Measurements from ENCODE around the gene DNASE1L3.

The DNASE1L3 gene

DNA sequence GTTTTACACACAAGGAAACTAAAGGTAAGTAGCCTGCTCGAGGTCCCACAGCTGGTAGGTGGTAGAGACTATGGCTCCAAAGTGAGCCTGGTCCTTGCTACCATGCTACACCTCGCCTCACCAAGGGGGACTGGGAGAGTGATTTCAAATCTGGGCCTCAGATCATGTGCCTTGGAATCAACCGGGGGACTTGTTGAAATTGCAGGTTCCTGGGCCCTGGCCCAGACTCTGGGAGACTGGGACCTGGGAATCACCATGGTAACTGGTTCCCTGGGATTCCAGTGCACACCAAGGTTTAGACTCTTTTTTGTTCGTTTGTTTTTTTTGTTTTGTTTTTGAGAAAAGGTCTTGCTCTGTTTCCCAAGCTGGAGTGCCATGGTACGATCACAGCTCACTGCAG, 21.1 kb downstream of the DNASE1L3 start:
- no peak overlapping the region for H3K4me3 ChIP-seq (ENCODE audit: low read depth, low read length)
- TF ChIP-seq, protein P1, sequence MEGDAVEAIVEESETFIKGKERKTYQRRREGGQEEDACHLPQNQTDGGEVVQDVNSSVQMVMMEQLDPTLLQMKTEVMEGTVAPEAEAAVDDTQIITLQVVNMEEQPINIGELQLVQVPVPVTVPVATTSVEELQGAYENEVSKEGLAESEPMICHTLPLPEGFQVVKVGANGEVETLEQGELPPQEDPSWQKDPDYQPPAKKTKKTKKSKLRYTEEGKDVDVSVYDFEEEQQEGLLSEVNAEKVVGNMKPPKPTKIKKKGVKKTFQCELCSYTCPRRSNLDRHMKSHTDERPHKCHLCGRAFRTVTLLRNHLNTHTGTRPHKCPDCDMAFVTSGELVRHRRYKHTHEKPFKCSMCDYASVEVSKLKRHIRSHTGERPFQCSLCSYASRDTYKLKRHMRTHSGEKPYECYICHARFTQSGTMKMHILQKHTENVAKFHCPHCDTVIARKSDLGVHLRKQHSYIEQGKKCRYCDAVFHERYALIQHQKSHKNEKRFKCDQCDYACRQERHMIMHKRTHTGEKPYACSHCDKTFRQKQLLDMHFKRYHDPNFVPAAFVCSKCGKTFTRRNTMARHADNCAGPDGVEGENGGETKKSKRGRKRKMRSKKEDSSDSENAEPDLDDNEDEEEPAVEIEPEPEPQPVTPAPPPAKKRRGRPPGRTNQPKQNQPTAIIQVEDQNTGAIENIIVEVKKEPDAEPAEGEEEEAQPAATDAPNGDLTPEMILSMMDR (IDR thresholded peaks at IDR 0.05; ENCODE audit: low read depth, low read length, missing control alignments): no peak
- in situ Hi-C loops (cut with HindIII; ENCODE audit: low pct_ligation_motif_present, low sequenced_read_pairs): loop anchor here (10.0 kb wide), 1 partner anchor 95 kb away; no protein-coding TSS in a partner anchor
- no peaks in the 10 kb centered on the region for H3K36me3 ChIP-seq (replicated peaks)
- DNase-seq: no peak
- no peak overlapping the region for H3K27ac ChIP-seq
- no peaks in the 10 kb centered on the region for H3K27me3 ChIP-seq (replicated peaks)

GRCh38 chr3:58188921-58189451, 21.8 kb downstream of the DNASE1L3 start:
- Histone ChIP-seq H3K27me3 (replicated peaks) (no peaks in the 10 kb centered on the region), H3K27ac (no peak overlapping the region), H3K36me3 (replicated peaks) (no peaks in the 10 kb centered on the region), H3K4me3 (ENCODE audit: low read depth, low read length) (no peak overlapping the region)
- in situ Hi-C loops (cut with HindIII; ENCODE audit: low pct_ligation_motif_present, low sequenced_read_pairs): no loop called here
- TF ChIP-seq, protein P1 (IDR thresholded peaks at IDR 0.05; ENCODE audit: low read depth, low read length, missing control alignments): no peak
- no peak for DNase-seq

DNA sequence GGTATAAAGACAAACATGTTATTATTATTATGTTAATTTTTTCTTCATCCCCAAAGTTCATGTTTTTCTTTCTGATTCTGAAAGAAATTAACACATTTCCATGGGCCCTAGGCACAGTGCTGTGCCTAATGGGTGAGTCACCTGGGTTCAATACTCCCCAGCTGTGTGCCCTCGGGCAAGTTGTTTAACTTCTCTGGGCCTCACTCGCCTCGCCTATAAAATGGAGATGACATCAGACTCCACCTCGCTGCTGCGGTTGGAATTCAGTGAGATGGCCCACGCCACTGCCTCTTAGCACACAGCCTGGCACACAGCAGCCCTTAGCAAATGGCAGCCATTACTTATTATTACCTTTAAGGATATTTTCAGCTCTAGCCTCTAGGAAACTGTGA, 22.6 kb downstream of the DNASE1L3 start:
- Histone ChIP-seq H3K36me3 (replicated peaks) (no peaks in the 10 kb centered on the region), H3K27ac (no peak overlapping the region), H3K4me3 (ENCODE audit: low read depth, low read length) (no peak overlapping the region), H3K27me3 (replicated peaks) (no peaks in the 10 kb centered on the region)
- in situ Hi-C loops (cut with HindIII; ENCODE audit: low pct_ligation_motif_present, low sequenced_read_pairs): no loop called here
- DNase-seq: no peak
- TF ChIP-seq, protein P1 (IDR thresholded peaks at IDR 0.05; ENCODE audit: low read depth, low read length, missing control alignments): no peak

DNA sequence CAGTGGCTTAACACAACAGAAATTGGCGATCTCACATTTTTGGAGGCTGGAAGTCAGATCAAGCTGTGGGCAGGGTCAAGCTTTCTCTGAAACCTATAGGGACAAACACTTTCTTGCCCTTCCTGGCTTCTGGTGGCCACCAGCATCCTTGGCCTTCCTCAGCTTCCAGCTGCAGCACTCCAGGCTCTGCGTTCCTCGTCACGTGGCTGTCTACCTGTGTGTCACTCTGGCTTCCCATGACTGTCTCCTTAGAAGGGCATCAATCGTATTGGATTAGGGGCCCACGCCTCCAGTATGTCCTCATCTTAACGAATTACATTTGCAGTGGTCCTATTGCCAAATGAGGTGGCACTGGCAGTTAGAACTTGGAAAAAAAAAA, 25.8 kb downstream of the DNASE1L3 start:
- TF ChIP-seq, protein P1 (IDR thresholded peaks at IDR 0.05; ENCODE audit: low read depth, low read length, missing control alignments): no peak
- in situ Hi-C loops (cut with HindIII; ENCODE audit: low pct_ligation_motif_present, low sequenced_read_pairs): no loop called here
- Histone ChIP-seq H3K36me3 (replicated peaks) (no peaks in the 10 kb centered on the region), H3K27ac (no peak overlapping the region), H3K4me3 (ENCODE audit: low read depth, low read length) (no peak overlapping the region), H3K27me3 (replicated peaks) (no peaks in the 10 kb centered on the region)
- no peak for DNase-seq

- TF ChIP-seq, protein P1 (IDR thresholded peaks at IDR 0.05; ENCODE audit: low read depth, low read length, missing control alignments): no peak
- in situ Hi-C loops (cut with HindIII; ENCODE audit: low pct_ligation_motif_present, low sequenced_read_pairs): no loop called here
- Histone ChIP-seq H3K4me3 (ENCODE audit: low read depth, low read length) (no peak overlapping the region), H3K36me3 (replicated peaks) (no peaks in the 10 kb centered on the region), H3K27me3 (replicated peaks) (no peaks in the 10 kb centered on the region), H3K27ac (no peak overlapping the region)
- no peak for DNase-seq
Observed at GRCh38 chr3:58184309-58184981, 26.3 kb downstream of the DNASE1L3 start.

DNA sequence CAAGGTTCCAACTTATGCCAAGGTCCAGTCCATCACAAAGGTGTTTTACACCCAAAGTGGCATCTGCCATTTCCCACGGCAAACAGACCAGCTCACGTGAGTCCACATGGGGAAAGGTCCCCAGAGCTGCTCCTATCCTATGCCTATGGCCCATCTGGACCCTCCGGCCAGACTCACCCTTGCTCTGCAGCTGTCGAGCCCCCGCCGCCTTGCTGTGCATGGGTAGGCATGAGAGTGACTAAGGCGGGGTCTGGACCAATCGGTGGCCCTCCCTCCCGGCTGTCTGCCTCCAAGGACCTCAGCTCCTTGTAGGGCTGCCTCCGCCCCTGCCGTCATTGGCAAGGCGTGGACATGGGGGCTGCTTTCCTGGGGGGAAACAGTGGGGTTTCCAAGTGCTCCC, 26.9 kb downstream of the DNASE1L3 start:
- Histone ChIP-seq H3K4me3 (ENCODE audit: low read depth, low read length) (no peak overlapping the region), H3K27me3 (replicated peaks) (no peaks in the 10 kb centered on the region), H3K36me3 (replicated peaks) (no peaks in the 10 kb centered on the region), H3K27ac (no peak overlapping the region)
- DNase-seq: no peak
- TF ChIP-seq, protein P1 (IDR thresholded peaks at IDR 0.05; ENCODE audit: low read depth, low read length, missing control alignments): no peak
- in situ Hi-C loops (cut with HindIII; ENCODE audit: low pct_ligation_motif_present, low sequenced_read_pairs): no loop called here

Data from brain microvascular endothelial cell (primary cell).